Fibroblast of the aortic adventitia (primary cell): ENCODE results near the gene UBE2E2. TPM values are rescaled to one million over a fixed set of nuclear protein-coding genes. Genes with fewer than 3 reads are reported as not detected.

Source experiments
- DNase-seq: peaks from one replicate; pipeline ENCODE4 v3.0.0-alpha.2; 2010; ENCODE audit warnings: low read depth
- H3K4me3 ChIP-seq: 2 replicates; pipeline ENCODE4 v1.5.1; 2011; ENCODE audit warnings: low read depth, mild to moderate bottlenecking, control low read depth, low read length, moderate library complexity
- CTCF ChIP-seq: IDR thresholded peaks from 2 replicates; pipeline ENCODE4 v1.5.1; 2011; ENCODE audit warnings: mild to moderate bottlenecking, low read length, control low read depth, inconsistent platforms; ENCODE audit not compliant: insufficient read depth
- total RNA-seq: library from RNA; depleted of rRNA; stranded (reverse); fragments of >200 nt; gene quantifications from 2 replicates; pipeline ENCODE4 v1.2.3, GENCODE V29; 2012; ENCODE audit warnings: low replicate concordance

Gene UBE2E2
- total RNA-seq, 1 donor, result 49.1 TPM

DNA sequence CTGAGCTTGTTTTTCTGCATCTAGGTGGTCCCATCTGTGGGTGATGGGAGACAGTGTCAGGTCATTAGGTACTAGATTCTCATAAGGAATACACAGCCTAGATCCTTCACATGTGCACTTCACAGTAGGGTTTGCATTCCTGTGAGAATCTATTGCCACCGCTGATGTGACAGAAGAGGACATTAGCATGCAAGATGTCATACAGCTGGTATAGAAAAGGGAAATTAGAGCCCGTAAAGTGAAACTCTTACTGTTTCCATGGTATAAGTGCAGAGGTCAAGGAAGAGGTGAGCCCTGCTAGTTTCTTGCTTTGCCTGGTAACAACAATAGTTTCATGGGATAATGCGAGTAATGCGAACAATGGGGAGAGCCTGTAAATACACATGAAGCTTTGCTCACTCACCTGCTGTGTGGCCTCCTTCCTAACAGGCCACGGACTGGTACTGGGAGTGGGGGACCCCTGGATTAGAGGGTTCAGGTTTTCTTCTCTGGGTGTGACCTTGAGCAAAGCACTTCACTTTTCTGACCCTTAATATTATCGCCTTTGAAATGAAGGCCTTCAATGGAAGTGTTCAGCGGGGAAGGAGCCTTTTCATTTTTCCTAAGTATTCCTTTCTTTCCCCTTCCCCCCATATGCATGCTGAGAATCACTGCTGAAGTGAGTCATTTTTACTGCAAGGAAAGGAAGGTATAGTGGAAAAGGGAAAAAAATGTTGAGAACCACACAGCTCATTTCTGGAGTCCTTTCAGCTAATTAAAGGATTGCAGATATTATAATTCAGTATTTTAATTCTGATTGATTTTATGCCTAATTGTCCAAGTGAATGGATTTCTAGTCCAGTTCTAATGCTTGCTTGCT is 286.4 kb downstream of the UBE2E2 start:
- DNase-seq, result no peak
- no peak for TF ChIP-seq CTCF
- H3K4me3 ChIP-seq, result no peak overlapping the region

- TF ChIP-seq CTCF, result no peak
- DNase-seq, result peak; percentile 59
- no peak overlapping the region for H3K4me3 ChIP-seq
These were observed 287.3 kb downstream of the UBE2E2 start for GRCh38 chr3:23490459-23490858.

- TF ChIP-seq CTCF, result no peak
- DNase-seq, result no peak
- no peak overlapping the region for H3K4me3 ChIP-seq
These were observed 288.9 kb downstream of the UBE2E2 start for GRCh38 chr3:23492057-23492456.

- H3K4me3 ChIP-seq, result no peak overlapping the region
- no peak for DNase-seq
- no peak for TF ChIP-seq CTCF
These were observed 290.8 kb downstream of the UBE2E2 start for GRCh38 chr3:23493889-23494288.

DNA sequence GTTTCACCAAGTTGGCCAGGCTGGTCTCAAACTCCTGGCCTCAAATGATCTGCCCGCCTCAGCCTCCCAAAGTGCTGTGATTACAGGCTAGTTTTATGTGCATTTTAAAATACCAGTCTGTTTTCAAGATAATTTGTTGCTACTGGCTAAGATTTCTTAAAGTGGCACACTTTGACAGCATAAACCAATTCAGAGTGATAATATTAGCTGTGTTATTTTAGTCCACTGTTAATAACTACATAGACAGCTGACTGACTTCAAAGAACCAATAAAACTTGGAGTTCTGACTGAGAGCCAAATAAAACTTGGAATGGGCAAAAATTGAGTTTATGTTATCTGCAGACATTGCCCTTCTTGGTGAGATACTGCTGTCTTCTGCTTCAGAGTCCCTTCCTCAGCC is 291.8 kb downstream of the UBE2E2 start:
- no peak for TF ChIP-seq CTCF
- no peak for DNase-seq
- H3K4me3 ChIP-seq, result no peak overlapping the region

DNA sequence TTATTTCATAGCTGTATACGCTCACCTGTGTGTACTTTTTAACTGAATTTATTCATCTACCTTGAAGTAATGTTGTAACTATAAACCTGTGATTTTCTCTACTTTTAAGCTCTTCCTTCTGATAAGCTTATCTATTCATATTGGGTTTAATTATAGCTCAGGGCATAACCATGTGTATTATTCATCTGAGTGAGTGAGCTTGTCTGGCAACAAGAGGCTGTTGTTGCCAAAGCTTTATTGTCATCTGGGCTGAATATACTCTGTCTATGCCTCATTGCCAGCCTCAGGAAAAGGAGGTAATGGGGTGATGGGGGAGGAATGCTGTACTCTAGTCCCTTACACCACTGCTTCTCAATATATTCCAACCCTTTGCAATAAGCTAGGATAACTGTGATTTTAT is 292.4 kb downstream of the UBE2E2 start:
- TF ChIP-seq CTCF, result no peak
- no peak overlapping the region for H3K4me3 ChIP-seq
- DNase-seq, result peak; percentile 44

GRCh38 chr3:23496165-23496564 is 293.0 kb downstream of the UBE2E2 start:
- TF ChIP-seq CTCF, result no peak
- no peak overlapping the region for H3K4me3 ChIP-seq
- DNase-seq, result no peak
